GM12875 (cell line): ENCODE data around the gene PPP1R26.
"Not testable (repeated sequence)": the region's sequence is repeated elsewhere in the genome, so short reads cannot be mapped to it uniquely, and the experiment has no call there.

ENCODE experiments used
- H3K4me3 ChIP-seq: one replicate; pipeline ENCODE4 v1.5.1; 2011; ENCODE audit warnings: low read depth, low read length, control low read depth
- TF ChIP-seq, protein P1 (sequence below): IDR thresholded peaks from 2 replicates; pipeline ENCODE4 v1.5.1; 2011; ENCODE audit warnings: low read depth, mild to moderate bottlenecking, control low read depth, inconsistent platforms, low read length, moderate library complexity, borderline replicate concordance; ENCODE audit not compliant: insufficient read depth

The PPP1R26 gene

DNA sequence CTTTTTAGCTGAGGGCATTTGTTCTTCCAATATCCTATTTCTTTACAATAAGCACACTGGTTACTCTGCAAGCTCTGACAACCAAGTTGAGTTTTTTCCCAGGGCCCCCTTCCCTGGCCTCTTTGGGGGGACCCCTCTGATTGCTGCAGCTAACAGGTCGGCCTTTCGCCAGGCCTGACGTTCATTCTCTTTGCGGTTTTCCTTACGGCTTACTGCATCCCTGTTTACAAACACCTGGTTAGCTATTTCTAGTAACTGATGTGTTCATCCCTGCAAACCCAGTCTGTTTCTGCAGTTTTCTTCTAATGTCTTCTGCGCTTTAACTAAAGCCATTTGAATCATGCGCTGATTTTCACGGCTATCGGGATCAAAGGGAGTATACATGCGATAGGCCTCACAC lies 37.5 kb upstream of the PPP1R26 start:
- TF ChIP-seq, protein P1, sequence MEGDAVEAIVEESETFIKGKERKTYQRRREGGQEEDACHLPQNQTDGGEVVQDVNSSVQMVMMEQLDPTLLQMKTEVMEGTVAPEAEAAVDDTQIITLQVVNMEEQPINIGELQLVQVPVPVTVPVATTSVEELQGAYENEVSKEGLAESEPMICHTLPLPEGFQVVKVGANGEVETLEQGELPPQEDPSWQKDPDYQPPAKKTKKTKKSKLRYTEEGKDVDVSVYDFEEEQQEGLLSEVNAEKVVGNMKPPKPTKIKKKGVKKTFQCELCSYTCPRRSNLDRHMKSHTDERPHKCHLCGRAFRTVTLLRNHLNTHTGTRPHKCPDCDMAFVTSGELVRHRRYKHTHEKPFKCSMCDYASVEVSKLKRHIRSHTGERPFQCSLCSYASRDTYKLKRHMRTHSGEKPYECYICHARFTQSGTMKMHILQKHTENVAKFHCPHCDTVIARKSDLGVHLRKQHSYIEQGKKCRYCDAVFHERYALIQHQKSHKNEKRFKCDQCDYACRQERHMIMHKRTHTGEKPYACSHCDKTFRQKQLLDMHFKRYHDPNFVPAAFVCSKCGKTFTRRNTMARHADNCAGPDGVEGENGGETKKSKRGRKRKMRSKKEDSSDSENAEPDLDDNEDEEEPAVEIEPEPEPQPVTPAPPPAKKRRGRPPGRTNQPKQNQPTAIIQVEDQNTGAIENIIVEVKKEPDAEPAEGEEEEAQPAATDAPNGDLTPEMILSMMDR, result no peak
- H3K4me3 ChIP-seq, result no peak overlapping the region

DNA sequence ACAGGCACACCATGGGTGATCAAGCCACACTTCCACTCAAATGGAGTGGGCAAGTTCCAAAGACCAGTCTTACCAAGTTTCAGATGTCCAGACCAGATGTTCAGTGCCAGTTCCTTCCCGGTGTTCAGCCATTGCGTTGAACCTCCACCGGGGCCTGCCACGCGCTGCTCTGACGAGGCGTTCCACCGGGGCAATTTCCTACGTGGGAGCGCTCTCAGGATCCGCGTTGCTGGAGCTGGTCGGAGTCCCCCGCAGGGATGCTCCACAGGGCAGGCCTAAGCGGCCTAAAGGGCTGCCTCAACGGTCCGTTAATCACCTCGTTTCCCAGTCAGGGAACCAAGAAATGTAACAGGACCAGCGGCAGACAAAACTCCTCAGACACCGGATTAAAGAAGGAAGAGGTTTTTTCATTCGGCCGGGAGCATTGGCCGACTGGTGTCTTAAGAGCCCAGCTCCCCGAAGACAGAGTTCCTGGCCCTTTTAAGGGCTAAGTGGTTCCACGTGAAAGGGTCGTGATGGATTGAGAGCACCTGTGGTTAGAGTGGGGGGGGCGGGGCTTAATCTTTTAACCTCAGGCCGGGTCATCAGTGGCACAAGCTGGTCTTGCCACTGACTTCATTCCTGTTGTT lies 35.7 kb upstream of the PPP1R26 start:
- H3K4me3 ChIP-seq, result no peak overlapping the region
- TF ChIP-seq, protein P1, result no peak

DNA sequence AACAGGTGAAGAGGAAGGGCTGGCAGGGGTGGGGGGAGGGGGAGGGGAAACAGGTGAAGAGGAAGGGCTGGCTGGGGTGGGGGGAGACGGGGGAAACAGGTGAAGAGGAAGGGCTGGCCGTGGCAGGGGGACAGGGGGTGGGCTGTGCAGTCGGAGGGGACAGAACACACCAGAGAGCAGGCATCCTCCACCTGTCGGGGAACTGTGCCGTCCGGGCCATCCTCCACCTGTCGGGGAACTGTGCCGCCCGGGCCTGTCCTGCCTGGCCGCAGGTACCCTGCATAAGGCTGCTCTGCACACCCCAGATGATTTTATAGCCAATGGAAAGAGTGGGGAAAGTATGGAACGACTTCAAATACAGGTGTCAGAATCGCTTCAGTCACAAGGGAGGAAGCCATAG lies 32.5 kb upstream of the PPP1R26 start:
- TF ChIP-seq, protein P1, result no peak
- no peak overlapping the region for H3K4me3 ChIP-seq

DNA sequence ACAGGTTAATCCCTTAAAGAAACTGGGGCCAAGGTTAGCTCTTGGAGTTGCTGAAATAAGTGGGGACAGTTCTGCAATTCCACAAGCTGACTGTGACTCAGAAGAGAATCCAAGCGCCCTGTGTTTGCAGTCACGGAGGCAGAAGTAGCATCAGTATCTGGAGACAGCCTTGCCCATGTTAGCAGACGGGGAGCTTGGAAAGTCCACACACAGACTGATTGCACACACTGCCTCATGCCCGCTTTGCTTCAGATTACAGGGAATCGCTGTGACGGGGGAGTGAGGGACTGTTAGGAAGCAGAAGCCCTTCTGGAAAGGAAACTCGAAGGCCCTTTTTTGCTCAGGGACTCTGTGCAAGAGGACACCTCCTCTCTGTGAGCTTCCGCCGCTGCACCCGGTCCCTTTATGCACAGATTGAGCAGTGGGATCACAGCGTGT lies 30.9 kb upstream of the PPP1R26 start:
- TF ChIP-seq, protein P1, result no peak
- no peak overlapping the region for H3K4me3 ChIP-seq

DNA sequence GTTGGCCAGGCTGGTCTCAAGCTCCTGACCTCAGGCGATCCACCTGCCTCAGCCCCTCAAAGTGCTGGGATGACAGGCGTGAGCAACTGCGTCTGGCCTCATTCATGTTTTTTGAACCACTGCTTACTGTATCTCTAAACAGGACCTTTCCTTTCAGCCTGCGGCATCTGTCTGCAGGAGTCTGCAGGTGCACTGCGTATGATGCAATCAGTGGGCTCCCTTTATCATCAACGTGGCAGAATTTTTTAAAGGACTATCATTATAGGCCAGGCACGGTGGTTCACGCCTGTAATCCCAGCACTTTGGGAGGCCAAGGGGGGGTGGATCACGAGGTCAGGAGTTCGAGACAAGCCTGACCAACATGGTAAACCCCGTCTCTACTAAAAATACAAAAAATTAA lies 30.1 kb upstream of the PPP1R26 start:
- H3K4me3 ChIP-seq, result not testable (repeated sequence)

DNA sequence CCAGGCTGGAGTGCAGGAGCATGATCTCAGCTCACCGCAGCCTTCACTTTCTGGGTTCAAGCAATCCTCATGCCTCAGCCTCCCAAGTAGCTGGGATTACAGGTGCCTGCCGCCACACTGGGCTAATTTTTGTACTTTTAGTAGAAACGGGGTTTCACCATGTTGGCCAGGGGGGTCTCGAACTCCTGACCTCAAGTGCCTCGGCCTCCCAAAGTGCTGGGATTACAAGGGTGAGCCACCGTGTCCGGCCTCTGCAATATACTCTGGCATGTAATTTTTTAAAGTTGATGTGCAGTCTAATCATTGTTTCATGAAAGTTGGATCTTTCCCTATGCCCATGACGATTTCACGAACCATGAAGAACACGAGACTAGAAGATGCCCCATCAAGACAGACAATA lies 28.6 kb upstream of the PPP1R26 start:
- H3K4me3 ChIP-seq, result no peak overlapping the region
- TF ChIP-seq, protein P1, result no peak

DNA sequence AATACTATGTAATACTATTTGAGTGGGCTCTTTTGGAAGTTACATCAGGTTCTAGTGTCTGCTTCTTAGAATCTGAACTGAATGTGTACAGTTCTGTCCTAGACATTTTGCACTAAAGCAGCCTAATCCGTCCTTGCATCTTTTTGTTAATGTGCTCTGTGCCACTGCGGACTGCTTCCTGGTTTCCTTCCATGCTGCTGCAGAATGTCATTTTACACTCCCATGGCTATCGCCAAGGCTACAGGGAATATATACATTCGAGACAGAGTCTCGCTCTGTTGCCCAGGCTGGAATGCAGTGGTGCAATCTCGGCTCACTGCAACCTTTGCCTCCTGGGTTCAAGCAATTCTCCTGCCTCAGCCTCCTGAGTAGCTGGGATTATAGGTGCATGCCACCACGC lies 27.7 kb upstream of the PPP1R26 start:
- H3K4me3 ChIP-seq, result not testable (repeated sequence)

DNA sequence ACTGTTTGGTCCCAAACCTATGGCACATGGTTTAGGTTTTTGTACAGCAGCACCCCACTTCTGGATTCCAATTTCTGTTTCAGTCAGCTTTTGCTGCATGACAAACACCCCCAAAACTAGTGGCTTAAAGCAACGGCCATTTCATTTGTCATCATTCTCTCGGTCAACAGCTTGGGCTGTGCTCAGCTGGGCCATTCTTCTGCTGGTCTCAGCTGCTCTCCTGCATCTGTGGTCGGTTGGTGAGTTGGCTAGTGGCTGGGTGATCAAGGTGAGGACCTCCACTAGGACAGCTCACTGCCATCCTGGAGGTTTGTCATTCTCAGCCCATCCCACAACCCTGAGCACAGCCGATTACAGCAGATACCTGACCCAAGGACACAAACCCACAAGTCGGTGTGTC lies 24.8 kb upstream of the PPP1R26 start:
- TF ChIP-seq, protein P1, result no peak
- H3K4me3 ChIP-seq, result no peak overlapping the region
